Neural cell (in vitro differentiated cells): ENCODE results near the gene MYO6. TPM values are rescaled to one million over a fixed set of nuclear protein-coding genes. Genes with fewer than 3 reads are reported as not detected.

Experiments
- H2AFZ ChIP-seq: fragments of 200-600, 300-800 bp; sonication (generic), shearing (Covaris generic); 2 replicates; pipeline ENCODE4 v1.6.0; 2014; ENCODE audit warnings: low read depth, mild to moderate bottlenecking, antibody characterized with exemption, low read length, moderate library complexity
- H3F3A ChIP-seq: fragments of 200-600 bp; shearing (Covaris generic); 2 replicates; pipeline ENCODE4 v1.6.1; 2016; ENCODE audit warnings: mild to moderate bottlenecking, moderate library complexity, mixed read lengths, antibody characterized with exemption, low read length; ENCODE audit not compliant: insufficient read depth, poor library complexity, severe bottlenecking
- H3K27ac ChIP-seq: fragments of 200-600, 300-800 bp; sonication (generic), shearing (Covaris generic); 2 replicates; pipeline ENCODE4 v1.5.1; 2014; ENCODE audit warnings: mild to moderate bottlenecking, low read length, moderate library complexity
- H3K27me3 ChIP-seq: fragments of 300-800, 200-600 bp; sonication (generic), shearing (Covaris generic); 2 replicates; pipeline ENCODE4 v1.6.0; 2014; ENCODE audit warnings: mild to moderate bottlenecking, low read depth, low read length, moderate library complexity; ENCODE audit not compliant: insufficient read depth
- H3K36me3 ChIP-seq: fragments of 300-800, 200-600 bp; sonication (generic), shearing (Covaris generic); 2 replicates; pipeline ENCODE4 v1.5.1; 2014; ENCODE audit warnings: mild to moderate bottlenecking, antibody characterized with exemption, low read length, moderate library complexity; ENCODE audit not compliant: insufficient read depth
- H3K4me2 ChIP-seq: fragments of 300-800, 200-600 bp; sonication (generic), shearing (Covaris generic); 2 replicates; pipeline ENCODE4 v1.6.0; 2014; ENCODE audit warnings: mild to moderate bottlenecking, low read length
- H3K4me3 ChIP-seq: fragments of 300-800, 200-600 bp; sonication (generic), shearing (Covaris generic); 2 replicates; pipeline ENCODE4 v1.5.1; 2014; ENCODE audit warnings: mild to moderate bottlenecking, low read length, moderate library complexity
- H3K79me2 ChIP-seq: fragments of 200-600 bp; shearing (Covaris generic); replicated peaks from 2 replicates; pipeline ENCODE4 v1.6.0; 2014; ENCODE audit warnings: mild to moderate bottlenecking, low read length, moderate library complexity; ENCODE audit not compliant: insufficient read depth
- H3K9ac ChIP-seq: fragments of 300-800, 200-600 bp; sonication (generic), shearing (Covaris generic); 2 replicates; pipeline ENCODE4 v1.6.1; 2016; ENCODE audit warnings: mild to moderate bottlenecking, low read length, mixed read lengths
- H3K9me2 ChIP-seq: fragments of 200-600 bp; shearing (Covaris generic); 2 replicates; pipeline ENCODE4 v1.6.1; 2016; ENCODE audit warnings: mild to moderate bottlenecking, low read length, mixed read lengths; ENCODE audit not compliant: insufficient read depth
- H3K9me3 ChIP-seq: fragments of 200-600, 300-800 bp; sonication (generic), shearing (Covaris generic); 2 replicates; pipeline ENCODE4 v1.6.1; 2016; ENCODE audit warnings: mild to moderate bottlenecking, mixed run types, low read length, moderate library complexity, mixed read lengths
- H4K20me1 ChIP-seq: fragments of 200-600 bp; shearing (Covaris generic); 2 replicates; pipeline ENCODE4 v1.6.1; 2016; ENCODE audit warnings: mild to moderate bottlenecking, mixed run types; ENCODE audit not compliant: insufficient read depth
- EP300 ChIP-seq: fragments of 450-650 bp; conservative IDR thresholded peaks from 2 replicates; pipeline ENCODE4 v1.6.1; 2014; ENCODE audit warnings: antibody characterized with exemption, mild to moderate bottlenecking, moderate library complexity; ENCODE audit not compliant: poor library complexity, severe bottlenecking
- EZH2 ChIP-seq: fragments of 200-600, 300-800 bp; shearing (Covaris generic), sonication (generic); IDR thresholded peaks from 2 replicates; pipeline ENCODE4 v1.6.1; 2014; ENCODE audit warnings: antibody characterized with exemption, low read length, borderline replicate concordance, mild to moderate bottlenecking; ENCODE audit not compliant: insufficient read depth, poor library complexity, severe bottlenecking
- MXI1 ChIP-seq: fragments of 450-650 bp; conservative IDR thresholded peaks from 2 replicates; pipeline ENCODE4 v1.6.1; 2014; ENCODE audit warnings: antibody characterized with exemption, mild to moderate bottlenecking; ENCODE audit not compliant: poor library complexity, severe bottlenecking
- POLR2AphosphoS5 ChIP-seq: IDR thresholded peaks from 2 replicates; pipeline ENCODE4 v1.6.1; 2012
- RAD21 ChIP-seq: fragments of 450-650 bp; conservative IDR thresholded peaks from 2 replicates; pipeline ENCODE4 v1.6.1; 2014; ENCODE audit warnings: antibody characterized with exemption, mild to moderate bottlenecking, moderate library complexity
- SMC3 ChIP-seq: fragments of 450-650 bp; conservative IDR thresholded peaks from 2 replicates; pipeline ENCODE4 v1.6.1; 2014; ENCODE audit warnings: antibody characterized with exemption, mild to moderate bottlenecking, moderate library complexity; ENCODE audit not compliant: poor library complexity
- TAF1 ChIP-seq: IDR thresholded peaks from 2 replicates; pipeline ENCODE4 v1.6.1; 2012; ENCODE audit warnings: low read depth
- polyA plus RNA-seq: library from polyadenylated mRNA; depleted of rRNA; stranded (reverse); fragments of >200 nt; gene quantifications from 2 replicates; pipeline ENCODE4 v1.2.3, GENCODE V29; 2014
- TF ChIP-seq, protein P1 (sequence below): IDR thresholded peaks from 2 replicates; pipeline ENCODE4 v1.6.1; 2012; ENCODE audit warnings: borderline replicate concordance
- TF ChIP-seq, protein P2 (sequence below): fragments of 450-650 bp; IDR thresholded peaks from 2 replicates; pipeline ENCODE4 v1.5.1; 2014; ENCODE audit warnings: antibody characterized with exemption, mild to moderate bottlenecking, moderate library complexity; ENCODE audit not compliant: poor library complexity, severe bottlenecking

The MYO6 gene
- polyA plus RNA-seq, 1 donor from 2014 or later = 49.1 TPM

DNA sequence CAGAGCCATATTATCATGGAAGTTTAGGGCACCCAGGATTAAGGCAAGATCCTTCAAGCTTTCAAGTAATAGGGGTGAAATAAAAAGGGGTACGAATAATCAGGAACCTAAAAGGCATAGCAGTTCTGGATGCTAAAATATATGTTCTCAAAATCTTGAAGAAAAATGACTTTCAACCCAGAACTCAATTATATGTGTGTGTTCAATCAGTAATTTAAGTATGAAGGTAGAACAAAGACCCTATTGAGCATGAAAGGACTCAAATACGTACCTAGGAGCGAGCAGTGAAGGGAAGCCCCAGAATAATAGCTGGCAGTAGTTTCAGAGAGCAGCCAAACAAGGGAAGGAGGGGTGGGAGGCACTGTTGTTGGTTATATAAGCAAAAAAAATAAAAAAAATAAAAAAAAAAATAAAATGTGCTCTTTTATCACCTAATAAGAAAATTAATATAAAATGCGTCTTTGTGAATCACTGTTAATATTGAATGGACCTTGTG is 45.4 kb downstream of the MYO6 start:
- Histone ChIP-seq H3K4me3 (no peak overlapping the region), H4K20me1 (no peaks in the 10 kb centered on the region), H3K9ac (no peak overlapping the region), H3K27me3 (no peaks in the 10 kb centered on the region), H3K9me2 (no peaks in the 10 kb centered on the region), H3K36me3 (no peaks in the 10 kb centered on the region), H3K4me2 (no peak overlapping the region), H3K79me2 (peaks cover 6% of the 10 kb centered on the region), H2AFZ (no peak overlapping the region), H3K27ac (no peak overlapping the region), H3F3A (no peaks in the 10 kb centered on the region), H3K9me3 (no peaks in the 10 kb centered on the region)
- TF ChIP-seq, protein P1, sequence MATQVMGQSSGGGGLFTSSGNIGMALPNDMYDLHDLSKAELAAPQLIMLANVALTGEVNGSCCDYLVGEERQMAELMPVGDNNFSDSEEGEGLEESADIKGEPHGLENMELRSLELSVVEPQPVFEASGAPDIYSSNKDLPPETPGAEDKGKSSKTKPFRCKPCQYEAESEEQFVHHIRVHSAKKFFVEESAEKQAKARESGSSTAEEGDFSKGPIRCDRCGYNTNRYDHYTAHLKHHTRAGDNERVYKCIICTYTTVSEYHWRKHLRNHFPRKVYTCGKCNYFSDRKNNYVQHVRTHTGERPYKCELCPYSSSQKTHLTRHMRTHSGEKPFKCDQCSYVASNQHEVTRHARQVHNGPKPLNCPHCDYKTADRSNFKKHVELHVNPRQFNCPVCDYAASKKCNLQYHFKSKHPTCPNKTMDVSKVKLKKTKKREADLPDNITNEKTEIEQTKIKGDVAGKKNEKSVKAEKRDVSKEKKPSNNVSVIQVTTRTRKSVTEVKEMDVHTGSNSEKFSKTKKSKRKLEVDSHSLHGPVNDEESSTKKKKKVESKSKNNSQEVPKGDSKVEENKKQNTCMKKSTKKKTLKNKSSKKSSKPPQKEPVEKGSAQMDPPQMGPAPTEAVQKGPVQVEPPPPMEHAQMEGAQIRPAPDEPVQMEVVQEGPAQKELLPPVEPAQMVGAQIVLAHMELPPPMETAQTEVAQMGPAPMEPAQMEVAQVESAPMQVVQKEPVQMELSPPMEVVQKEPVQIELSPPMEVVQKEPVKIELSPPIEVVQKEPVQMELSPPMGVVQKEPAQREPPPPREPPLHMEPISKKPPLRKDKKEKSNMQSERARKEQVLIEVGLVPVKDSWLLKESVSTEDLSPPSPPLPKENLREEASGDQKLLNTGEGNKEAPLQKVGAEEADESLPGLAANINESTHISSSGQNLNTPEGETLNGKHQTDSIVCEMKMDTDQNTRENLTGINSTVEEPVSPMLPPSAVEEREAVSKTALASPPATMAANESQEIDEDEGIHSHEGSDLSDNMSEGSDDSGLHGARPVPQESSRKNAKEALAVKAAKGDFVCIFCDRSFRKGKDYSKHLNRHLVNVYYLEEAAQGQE = no peak
- TF ChIP-seq SMC3 = no peak
- TF ChIP-seq RAD21 = no peak
- TF ChIP-seq TAF1 = no peak
- TF ChIP-seq, protein P2, sequence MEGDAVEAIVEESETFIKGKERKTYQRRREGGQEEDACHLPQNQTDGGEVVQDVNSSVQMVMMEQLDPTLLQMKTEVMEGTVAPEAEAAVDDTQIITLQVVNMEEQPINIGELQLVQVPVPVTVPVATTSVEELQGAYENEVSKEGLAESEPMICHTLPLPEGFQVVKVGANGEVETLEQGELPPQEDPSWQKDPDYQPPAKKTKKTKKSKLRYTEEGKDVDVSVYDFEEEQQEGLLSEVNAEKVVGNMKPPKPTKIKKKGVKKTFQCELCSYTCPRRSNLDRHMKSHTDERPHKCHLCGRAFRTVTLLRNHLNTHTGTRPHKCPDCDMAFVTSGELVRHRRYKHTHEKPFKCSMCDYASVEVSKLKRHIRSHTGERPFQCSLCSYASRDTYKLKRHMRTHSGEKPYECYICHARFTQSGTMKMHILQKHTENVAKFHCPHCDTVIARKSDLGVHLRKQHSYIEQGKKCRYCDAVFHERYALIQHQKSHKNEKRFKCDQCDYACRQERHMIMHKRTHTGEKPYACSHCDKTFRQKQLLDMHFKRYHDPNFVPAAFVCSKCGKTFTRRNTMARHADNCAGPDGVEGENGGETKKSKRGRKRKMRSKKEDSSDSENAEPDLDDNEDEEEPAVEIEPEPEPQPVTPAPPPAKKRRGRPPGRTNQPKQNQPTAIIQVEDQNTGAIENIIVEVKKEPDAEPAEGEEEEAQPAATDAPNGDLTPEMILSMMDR = no peak
- TF ChIP-seq MXI1 = no peak
- TF ChIP-seq POLR2AphosphoS5 = no peak
- TF ChIP-seq EP300 = no peak
- TF ChIP-seq EZH2 = no peak

DNA sequence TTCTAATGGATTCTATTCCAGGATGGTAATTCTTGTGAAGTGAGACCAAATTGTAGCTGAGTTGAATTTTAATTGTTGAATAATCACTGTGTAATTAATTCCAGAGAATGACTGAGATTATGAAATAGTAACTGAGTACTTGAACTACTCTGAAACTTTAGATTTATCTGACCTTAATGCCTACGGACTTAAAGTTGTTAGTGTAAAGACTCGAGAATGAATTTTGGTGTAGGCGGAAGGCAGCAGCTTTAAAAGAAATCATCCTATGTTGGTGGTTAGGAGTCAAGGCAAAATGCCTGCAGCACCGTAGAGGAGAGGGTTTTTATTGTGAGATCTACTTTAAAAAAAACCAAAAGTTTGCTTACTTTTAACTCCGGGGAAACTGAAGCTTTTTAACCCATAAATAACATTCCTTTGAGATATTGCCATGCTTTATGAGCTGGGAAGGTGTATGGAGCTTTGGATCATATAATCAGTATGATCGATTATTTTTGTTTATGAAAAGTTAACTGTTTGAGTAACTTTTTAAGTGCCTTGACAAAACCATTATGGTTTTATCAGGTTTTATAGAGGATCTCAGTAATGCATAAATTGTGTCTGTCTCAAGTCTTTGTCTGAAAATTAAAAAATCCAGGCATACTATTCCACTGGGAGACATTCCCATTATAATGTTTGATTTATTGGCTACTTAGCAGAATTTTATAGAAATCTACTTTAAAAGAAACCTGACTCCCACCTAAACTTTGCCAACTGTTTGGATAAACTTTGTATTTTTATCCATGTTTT is 46.1 kb downstream of the MYO6 start:
- H3K4me2 ChIP-seq = no peak overlapping the region
- no peaks in the 10 kb centered on the region for H3K9me3 ChIP-seq
- H2AFZ ChIP-seq = no peak overlapping the region
- no peaks in the 10 kb centered on the region for H4K20me1 ChIP-seq
- H3K27ac ChIP-seq = no peak overlapping the region
- no peaks in the 10 kb centered on the region for H3K9me2 ChIP-seq
- no peaks in the 10 kb centered on the region for H3K27me3 ChIP-seq
- H3K4me3 ChIP-seq = no peak overlapping the region
- no peaks in the 10 kb centered on the region for H3F3A ChIP-seq
- no peak overlapping the region for H3K9ac ChIP-seq
- TF ChIP-seq EP300 (no peak), POLR2AphosphoS5 (no peak), RAD21 (no peak), TAF1 (no peak)
- TF ChIP-seq, protein P1 = no peak
- TF ChIP-seq, protein P2 = no peak
- H3K36me3 ChIP-seq = no peaks in the 10 kb centered on the region
- peaks cover 1% of the 10 kb centered on the region for H3K79me2 ChIP-seq
